NCI-H2029 (cell line): ENCODE results near the gene STRN4.
"Not testable (repeated sequence)": the region's sequence is repeated elsewhere in the genome, so short reads cannot be mapped to it uniquely, and the experiment has no call there.

Source experiments
- DNase-seq: peaks from one replicate; lab custom pipeline; 2025; lab: John Stamatoyannopoulos, UW

STRN4 gene

DNA sequence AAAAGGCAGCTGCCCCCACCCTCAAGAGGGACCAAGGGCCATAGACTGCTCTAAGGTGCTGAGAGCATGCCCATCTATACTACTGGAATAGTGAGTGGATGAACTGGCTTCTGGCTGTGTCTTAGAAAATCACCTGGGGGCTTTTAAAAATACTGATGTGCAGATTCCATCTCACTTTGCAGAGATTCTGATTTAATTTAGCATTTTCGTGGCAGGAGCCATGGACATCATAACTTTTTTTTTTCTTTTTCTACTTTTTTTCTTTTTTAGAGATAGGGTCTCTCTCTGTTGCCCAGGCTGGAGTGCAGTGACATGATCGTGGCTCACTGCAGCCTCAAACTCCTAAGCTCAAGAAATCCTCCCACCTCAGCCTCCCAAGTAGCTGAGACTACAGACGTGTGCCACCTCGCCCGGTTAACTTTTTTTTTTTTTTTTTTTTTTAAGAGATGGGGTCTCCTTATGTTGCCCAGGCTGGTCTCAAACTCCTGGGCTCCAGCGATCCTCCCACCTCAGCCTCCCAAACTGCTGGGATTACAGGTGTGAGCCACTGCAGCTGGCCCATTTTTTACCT lies 33.4 kb downstream of the STRN4 start:
- DNase-seq = not testable (repeated sequence)

DNA sequence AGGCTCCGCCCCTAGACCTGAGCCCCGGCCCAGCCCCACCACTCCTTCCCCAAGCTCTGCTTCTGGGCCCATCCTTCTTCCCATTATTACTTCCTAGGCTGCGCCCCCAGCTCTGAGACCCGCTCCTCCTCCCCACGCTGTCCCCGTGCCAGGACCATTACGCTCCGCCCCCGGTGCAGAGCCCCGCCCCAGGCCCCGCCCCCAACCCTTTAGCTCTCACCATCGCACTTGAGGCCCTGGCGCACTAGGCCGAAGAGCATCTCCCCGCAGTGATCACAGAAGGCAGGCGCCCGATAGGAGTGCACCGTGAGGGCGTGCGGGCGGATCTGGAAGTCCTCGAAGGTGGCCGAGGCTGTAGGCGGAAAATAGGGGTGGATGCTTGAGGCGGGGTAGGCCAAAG lies 35.6 kb downstream of the STRN4 start:
- DNase-seq = no peak

DNA sequence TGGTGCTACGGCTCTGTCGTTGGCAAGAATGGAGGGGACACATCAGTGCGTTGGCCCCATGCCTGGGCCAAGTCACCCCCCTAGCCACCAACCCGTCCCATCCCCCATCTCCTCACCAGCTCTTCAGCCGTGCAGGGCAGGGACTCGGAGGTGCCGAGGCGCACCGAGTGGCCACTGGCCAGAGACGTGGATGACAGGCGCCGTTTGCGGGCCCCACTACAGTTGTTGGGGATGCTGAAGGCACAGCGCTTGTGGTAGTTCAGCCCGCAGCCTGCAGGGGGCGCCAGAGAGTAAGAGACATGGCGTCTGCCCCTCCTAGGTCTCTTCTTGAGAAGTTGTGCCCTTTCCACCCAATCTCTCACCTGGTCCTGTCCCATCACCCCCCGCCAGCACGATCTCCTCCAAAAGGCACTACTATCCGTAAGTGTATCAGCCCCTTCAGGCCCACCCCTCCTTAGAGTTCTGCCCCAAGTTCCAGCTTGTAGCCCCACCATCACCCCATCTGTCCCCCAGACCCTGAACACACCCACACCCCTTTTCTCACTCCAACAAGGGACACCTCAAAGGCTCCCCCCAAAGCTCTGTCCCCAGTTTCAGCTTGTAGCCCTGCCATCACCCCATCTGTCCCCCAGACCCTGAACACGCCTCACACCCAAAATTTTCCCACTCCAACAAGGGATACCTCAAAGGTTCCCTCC lies 41.7 kb downstream of the STRN4 start:
- peak; percentile 21 for DNase-seq

DNA sequence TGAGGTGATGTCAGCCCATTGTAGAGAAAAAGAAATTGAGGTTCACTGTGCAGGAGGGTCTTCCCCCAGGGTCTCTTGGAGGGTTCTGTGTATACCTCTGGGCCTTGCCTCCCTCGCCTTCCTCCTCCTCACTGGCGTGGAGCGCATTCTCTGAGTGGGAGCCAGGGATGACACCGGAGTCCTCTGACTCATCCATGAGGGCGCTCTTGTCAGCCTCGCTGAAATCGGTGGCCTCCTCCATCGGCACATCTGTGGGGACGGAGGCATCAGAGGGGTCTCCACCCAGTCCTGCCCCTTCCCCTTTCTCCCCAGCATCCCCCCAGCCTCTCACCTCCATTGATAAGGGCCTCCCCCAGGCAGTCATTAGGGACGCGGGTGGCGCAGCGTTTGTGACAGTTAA lies 45.5 kb downstream of the STRN4 start:
- DNase-seq = no peak

DNA sequence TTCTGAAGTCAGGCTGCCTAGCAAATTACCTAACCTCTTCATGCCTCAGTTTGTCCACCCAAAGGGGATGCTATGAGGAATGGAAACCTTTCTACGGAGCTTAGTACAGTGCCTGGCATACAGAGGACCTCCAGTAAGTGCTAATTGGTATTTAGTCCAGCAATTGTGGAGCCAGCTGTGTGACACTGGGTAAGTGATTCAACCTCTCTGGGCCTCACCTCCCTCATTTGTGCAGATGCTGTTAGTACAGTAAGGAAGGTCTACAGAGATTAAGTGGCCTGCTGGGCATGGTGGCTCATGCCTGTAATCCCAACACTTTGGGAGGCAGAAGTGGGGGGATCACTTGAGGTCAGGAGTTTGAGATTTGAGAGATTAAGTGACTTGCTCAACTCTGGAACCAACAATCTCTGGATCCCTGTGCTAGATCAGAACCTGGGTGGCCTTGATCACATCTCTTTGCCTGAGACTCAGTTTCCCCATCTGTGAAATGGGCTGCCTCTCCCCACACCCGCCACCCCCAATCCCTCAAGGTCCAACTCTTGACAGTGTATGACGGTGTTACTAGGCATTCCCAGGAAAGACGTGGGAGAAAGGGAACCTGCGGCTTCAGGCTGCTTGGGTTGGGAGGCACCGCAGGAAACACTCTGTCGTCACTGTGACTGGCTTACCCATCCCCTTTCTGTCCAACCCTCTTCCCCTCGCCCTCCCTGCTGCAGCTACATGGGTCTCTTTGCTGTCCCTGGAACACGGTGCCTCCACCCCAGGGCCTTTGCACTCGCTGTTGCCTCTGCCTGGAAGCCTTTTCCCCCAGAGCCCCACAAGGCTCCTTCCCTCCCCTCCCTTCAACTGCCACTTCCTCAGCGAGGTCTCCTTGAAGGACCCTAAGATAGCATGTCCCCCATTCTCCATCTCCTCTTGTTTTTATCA lies 47.6 kb downstream of the STRN4 start:
- no peak for DNase-seq

DNA sequence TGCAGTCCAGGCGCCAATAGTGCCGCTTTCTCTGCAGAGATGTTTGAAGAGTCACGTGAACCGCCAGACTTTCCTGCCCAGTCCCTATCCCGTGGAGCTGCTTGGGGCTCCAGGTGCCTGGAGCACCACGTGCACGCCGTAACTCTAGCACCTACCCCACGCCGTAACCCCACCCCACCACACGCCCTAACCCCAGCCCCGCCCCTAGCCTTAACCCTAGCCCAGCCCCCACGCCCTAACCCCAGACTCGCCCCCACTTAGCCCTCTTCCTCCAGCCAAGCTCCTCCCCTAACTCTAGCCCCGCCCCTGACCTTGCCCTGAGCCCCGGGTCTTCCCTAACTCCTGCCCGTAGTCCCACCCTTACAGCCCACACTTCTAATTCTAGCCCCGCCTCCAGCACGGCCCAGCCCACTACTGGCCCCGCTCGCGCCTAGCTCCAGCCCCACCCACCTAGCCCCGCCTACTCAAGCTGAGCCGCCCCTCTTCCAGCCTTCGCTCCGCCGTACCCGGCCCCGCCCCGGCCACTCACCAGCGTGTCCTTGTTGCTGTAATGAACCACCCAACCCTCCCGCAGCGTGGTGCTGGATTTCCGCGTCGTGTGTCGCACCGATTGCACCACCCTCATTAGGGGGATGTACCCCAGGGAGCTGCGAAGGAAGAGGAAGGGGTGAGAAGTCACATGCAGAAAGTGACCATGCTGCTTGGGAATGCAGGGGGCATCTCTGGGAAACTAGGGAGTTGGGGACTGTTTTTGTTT lies 48.9 kb downstream of the STRN4 start:
- peak; percentile 95 for DNase-seq

DNA sequence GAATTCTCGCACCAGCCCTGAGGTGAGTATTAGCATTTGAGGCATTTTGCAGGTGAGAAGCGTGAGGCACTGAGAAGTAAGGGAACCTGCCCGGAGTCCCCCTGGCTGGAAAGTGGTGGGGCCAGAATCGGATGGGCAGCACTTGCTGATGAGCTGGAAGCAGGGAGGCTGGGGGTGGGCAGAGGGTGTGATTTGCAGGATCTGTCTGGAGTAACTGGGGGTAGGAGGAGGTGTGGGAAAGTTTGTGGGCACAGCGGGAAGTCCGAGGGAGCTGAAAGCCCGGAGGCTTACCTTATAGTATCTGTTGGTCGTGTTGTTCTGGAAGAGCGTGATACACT lies 49.4 kb downstream of the STRN4 start:
- DNase-seq = no peak

DNA sequence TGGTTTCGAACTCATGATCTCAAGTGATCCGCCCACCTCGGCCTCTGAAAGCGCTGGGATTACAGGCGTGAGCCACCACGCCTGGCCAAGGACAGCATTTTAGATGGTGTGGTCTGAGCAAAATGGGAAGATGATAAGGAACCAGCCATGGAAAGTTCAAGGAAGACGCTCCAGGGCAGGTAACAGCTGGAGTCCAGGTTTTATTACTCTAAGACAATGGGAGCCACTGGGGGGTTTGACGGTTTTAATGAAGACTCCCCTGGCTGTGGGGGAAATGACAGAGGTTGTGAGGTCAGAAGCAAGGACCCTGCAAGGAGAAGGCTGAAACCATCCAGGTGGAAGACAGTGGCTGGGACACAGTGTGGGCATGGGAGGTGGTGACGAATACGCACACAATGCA lies 50.2 kb downstream of the STRN4 start:
- no peak for DNase-seq

DNA sequence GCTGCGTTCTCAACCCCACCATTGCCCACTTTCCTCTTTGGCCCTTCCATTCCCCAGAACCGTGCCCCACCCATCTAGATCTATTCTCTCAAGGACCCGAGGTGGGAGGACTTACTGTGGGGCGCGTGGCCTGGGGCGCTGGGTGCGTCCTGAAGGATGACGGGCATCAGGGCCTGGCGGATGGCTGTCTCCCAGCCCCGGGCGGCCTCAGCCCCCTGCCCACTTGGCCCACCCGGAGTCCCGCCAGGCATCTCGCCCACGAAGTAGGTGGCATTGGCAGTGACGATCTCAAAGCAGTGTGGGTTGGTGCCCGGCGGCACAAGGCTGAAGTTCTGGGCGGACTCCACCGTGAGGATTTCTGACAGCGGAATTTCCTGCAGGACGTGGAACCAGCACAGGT lies 52.5 kb downstream of the STRN4 start:
- no peak for DNase-seq

DNA sequence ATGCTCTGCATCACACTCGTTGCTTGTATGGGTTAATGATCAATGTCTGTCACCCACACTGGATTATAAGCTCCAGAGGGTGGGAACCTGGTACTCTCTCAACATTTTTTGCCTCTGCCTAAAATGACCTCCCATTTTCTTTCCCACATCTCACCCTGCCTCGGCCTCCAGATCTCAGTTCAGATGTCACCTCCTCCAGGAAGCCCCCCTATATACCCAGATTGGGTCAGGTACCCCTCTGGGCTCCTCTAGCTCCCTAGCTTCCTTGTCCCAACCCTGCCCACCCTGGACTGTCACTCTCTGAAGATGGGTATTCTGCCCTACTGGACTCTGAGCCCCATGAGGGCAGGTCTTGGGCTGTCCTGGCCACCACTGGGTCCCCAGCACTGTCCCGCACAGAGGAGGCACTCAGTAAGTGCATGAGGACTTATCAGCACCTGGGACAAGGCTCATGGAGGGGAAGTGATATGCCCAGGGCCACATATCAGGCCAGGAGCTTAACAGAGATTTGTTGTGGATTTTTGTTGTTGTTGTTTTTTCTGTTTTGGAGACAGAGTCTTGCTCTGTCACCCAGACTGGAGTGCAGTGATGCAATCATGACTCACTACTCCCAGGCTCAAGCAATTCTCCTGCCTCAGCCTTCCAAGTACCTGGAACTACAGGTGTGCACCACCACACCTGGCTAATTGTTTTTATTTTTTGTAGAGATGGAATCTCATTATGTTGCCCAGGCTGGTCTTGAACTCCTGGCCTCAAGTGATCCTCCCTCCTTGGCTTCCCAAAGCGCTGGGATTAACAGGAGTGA lies 53.1 kb downstream of the STRN4 start:
- DNase-seq = no peak

DNA sequence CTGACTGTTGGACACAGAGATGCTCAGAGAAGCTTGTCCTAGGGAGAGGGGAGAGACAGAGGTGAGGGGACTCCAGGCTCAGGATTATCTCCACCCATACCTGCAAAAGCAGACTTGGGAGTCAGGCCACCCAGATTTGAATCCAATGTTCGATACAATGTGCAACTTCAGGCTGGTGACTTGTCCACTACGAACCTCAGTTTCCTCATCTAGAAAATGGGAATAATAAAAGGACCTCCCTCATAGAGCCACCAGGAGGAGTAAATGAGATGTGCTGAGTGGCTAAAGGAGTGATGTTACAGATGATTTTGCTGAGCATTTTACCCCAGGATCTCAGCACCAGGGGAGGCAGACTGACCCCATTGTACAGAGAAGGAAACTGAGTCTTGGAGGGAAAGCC lies 54.3 kb downstream of the STRN4 start:
- DNase-seq = no peak

DNA sequence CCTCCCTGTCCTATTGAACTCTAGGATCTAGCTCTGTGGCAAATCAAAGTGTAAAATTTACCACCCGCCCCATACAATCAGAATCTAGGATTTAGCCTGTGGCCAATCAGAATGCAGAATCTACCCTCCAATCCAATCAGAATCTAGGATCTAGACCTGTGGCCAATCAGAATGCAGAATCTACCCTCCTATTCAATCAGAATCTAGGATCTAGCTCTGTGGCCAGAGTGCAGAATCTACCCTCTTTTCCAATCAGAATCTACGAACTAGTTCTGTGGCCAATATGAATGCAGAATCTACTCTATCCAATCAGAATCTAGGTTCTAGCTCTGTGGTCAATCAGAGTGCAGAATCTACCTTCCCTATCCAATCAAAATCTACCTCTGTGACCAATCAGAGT lies 55.1 kb downstream of the STRN4 start:
- no peak for DNase-seq

DNA sequence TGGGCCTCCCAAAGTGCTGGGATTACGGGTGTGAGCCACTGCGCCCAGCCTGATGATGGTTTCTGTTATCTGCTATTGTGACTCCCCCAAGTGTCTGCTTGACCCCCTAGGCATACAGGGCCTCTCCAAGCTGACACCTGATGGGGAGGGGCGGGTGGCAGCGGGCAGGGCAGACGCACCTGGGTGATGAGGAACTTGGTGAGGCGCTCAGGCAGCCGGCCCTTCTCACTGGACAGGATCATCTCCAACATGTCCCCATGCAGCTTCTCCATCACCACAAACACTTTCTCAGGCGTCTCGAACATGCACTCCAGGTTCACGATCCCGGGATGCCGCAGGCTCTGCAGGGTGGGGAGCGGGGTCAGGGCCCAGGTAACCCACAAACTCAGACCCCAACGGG lies 56.9 kb downstream of the STRN4 start:
- DNase-seq = no peak

DNA sequence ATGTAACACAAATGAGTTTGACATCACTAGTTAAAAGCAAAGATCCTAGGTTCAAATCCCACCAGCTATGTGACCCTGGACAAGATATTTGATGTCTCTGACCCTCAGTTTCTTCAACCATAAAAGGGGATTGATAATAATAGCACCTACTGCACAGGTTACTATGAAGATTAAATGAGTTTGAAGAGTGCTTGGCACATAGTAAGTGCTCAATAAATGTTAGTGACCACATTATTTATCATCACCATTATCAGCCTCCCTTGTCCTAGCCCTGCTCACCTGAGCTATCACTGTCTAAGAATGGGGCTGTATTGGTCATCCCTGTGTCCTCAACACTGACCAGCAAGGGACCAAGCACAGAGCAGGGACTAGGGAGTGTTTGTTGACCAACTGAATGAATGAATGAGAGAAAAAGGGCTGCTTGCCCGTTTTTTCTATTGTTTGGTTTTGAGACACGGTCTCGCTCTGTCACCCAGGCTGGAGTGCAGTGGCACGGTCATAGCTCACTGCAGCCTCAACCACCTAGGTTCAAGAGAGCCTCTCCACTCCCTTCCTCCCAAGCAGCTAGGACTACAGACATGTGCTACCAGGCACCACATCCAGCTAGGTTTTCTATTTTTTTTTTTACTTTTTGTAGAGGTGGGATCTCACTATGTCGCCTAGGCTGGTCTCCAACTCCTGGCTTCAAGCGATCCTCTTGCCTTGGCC lies 58.7 kb downstream of the STRN4 start:
- no peak for DNase-seq

DNA sequence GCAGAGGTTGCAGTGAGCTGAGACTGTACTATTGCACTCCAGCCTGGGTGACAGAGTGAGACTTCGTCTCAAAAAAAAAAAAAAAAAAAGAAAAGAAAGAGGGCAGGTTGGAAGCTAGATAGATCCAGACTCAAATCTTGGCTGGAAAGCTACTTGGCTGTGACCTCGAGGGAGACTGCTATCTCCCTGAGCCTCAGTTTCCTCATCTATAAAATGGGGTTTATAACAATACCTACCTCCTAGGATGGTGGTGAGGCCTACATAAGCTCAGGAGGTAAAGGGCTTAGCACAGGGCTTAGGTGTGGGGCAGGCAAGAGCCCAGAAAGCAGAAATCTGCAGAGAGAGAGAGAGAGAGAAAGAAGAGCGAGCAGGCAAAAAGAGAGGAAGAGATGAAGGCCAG lies 61.1 kb downstream of the STRN4 start:
- DNase-seq = no peak

DNA sequence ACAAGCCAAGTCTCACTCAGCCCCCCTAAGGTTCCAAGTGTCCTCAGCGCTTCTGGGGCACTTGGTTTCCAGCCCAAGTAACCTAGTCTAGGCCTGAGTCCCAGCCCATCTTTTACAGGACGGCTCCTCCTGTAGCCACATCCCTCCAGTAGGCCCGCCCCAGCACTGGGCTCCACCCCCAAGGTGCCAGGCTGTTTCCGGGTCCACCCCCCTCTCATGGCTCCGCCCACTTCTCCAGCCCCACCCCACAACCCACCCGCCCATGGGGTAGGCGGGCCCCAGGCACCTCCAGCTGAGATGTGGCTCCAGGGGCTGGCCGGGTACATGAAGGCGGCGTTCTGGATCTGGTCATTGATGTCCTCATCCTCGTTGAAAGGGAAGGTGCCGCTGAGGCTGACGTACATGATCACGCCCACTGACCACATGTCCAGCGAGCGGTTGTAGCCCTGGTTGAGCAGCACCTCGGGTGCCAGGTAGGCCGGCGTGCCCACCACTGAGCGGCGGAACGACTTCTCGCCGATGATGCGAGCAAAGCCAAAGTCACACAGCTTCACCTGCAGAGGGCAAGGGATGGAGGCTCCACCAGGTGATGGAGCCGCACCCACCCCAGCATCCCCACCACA lies 68.0 kb downstream of the STRN4 start:
- no peak for DNase-seq

DNA sequence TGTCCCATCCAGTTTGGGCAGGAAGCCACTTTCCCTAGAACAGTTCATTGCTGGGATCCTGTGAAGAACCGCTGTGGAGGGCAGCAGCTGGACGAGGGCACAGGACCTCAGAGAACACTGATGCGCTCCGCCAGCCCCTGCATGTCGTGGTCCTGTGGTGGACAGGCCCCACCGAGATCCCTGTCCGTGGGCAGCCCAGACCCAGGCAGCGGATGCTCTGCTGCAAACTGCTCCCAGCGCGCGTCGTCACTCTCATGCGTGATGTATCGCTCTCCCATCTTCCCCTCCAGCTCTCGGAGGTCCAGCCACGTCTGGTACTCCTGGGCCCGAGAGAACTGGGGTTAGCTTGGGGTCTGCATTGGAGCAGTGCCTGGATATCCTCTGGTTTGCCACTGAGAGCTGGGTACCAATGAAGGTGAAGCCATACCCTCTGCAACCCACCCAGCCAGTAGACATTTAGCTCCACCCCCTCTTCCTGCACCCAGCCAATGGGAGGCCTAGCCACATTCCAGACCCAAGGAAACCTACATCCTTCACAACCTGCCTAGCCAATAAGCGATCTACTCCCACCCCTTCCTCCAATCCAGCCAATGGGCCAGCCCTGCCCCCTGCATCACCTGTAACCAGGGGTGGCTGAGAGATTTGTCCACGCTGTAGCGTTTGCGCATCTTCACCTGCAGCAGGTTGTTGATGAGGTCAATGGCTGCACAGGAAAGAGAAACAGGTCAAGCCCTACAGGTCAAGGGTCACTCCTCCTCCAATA lies 71.7 kb downstream of the STRN4 start:
- DNase-seq = peak; percentile 6

DNA sequence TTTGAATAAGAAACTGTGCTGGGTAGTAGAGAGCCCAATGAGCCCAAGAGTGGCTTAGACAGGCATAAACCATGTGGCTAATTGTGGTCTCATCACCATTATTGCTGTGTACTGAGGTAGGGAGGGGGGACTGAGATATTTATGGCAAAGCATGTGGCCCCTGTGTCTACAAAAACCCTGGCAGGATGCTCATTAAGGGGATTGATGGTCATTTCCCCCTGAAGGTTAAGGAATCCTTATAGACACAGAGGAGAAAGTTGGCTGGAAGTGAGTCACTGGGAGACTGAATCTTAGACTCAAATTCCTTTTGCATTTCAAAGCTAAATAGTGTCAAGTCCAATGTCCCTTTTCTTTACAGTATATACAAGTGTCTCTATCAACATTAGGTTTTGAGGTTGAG lies 75.4 kb downstream of the STRN4 start:
- DNase-seq = no peak
